HUES48 (cell line): ENCODE data around the gene PTPRD.

Experiments used
- H3K27ac ChIP-seq: one replicate; pipeline ENCODE4 v1.7.0; 2013; ENCODE audit warnings: low read depth, low read length, inconsistent platforms
- H3K27me3 ChIP-seq: 2 replicates; pipeline ENCODE4 v1.6.1; 2013; ENCODE audit warnings: mild to moderate bottlenecking, low read length; ENCODE audit not compliant: control insufficient read depth, insufficient read depth
- H3K36me3 ChIP-seq: 2 replicates; pipeline ENCODE4 v1.6.1; 2013; ENCODE audit warnings: low read length; ENCODE audit not compliant: control insufficient read depth, insufficient read depth
- H3K4me1 ChIP-seq: 2 replicates; pipeline ENCODE4 v1.6.1; 2013; ENCODE audit warnings: mild to moderate bottlenecking, low read length; ENCODE audit not compliant: control insufficient read depth, insufficient read depth
- H3K4me3 ChIP-seq: 2 replicates; pipeline ENCODE4 v1.5.1; 2013; ENCODE audit warnings: mild to moderate bottlenecking, low read depth, low read length
- H3K9ac ChIP-seq: 2 replicates; pipeline ENCODE4 v1.6.1; 2013; ENCODE audit warnings: mild to moderate bottlenecking, low read depth, low read length, moderate library complexity
- H3K9me3 ChIP-seq: 2 replicates; pipeline ENCODE4 v1.6.1; 2013; ENCODE audit warnings: low read length; ENCODE audit not compliant: control insufficient read depth, insufficient read depth

Gene PTPRD

DNA sequence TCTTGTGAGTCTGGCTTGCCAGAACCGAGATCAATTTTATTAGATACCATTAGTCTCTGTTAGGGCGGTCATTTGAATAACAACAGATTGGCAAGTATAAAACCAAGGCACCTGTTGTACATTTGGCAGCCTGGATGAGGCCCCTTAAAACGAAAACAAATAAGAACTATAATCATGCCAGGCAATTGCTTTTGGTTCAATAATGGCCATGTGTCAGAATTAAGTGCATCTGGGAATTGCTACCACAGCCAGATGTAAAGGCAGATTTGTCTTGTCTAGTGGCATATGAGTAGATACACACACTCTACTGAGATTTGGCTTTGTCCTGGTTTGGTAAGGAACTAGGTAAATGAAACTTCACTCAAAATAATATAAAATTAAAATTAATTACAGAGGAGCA is 1767.0 kb downstream of the PTPRD start:
- Histone ChIP-seq H3K4me1 (peaks cover 16% of the 10 kb centered on the region), H3K9ac (no peak overlapping the region), H3K36me3 (no peaks in the 10 kb centered on the region), H3K27me3 (no peaks in the 10 kb centered on the region), H3K9me3 (no peaks in the 10 kb centered on the region), H3K27ac (no peak overlapping the region), H3K4me3 (no peak overlapping the region)

DNA sequence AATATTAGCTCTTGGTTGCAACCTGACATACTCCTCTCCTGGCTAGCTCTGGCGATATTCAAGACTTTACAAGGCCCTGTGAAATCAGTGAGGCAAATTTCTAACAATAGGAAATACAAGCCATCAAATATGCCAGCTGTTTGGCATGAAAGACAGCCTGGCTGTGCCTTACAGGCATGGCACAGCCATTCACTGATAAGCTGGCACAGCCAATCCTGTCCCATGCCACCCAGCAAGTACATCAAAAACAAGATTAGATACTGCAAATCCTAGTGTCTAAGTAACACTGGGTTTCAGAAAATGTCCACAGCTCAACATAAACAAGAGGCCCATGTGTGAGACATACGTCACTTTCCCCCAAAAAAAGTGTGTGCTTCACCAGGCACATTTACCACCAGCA is 1767.4 kb downstream of the PTPRD start:
- no peak overlapping the region for H3K4me3 ChIP-seq
- H3K4me1 ChIP-seq: peaks cover 15% of the 10 kb centered on the region
- no peaks in the 10 kb centered on the region for H3K9me3 ChIP-seq
- no peak overlapping the region for H3K9ac ChIP-seq
- H3K27me3 ChIP-seq: no peaks in the 10 kb centered on the region
- no peaks in the 10 kb centered on the region for H3K36me3 ChIP-seq
- no peak overlapping the region for H3K27ac ChIP-seq

DNA sequence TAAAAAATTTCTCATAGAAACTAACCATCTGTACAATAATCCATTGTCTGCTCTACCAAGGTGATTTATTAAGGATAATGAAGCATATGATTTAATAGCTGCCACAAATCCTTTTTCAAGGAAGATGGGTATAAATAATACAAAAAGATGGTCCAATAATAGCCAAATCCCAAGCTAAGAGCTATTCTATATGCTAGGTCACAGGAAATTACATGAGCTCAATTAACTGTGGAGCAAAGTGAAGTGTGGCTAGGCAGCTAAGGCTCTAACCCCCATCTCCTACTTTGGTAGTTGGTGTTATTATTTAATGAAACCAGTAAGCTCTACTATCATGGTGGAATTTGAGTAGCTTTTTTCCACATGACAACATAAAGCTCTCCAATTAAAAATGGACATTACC is 1768.3 kb downstream of the PTPRD start:
- Histone ChIP-seq H3K9me3 (no peaks in the 10 kb centered on the region), H3K27ac (no peak overlapping the region), H3K9ac (no peak overlapping the region), H3K36me3 (no peaks in the 10 kb centered on the region), H3K4me1 (peaks cover 15% of the 10 kb centered on the region), H3K4me3 (no peak overlapping the region), H3K27me3 (no peaks in the 10 kb centered on the region)

DNA sequence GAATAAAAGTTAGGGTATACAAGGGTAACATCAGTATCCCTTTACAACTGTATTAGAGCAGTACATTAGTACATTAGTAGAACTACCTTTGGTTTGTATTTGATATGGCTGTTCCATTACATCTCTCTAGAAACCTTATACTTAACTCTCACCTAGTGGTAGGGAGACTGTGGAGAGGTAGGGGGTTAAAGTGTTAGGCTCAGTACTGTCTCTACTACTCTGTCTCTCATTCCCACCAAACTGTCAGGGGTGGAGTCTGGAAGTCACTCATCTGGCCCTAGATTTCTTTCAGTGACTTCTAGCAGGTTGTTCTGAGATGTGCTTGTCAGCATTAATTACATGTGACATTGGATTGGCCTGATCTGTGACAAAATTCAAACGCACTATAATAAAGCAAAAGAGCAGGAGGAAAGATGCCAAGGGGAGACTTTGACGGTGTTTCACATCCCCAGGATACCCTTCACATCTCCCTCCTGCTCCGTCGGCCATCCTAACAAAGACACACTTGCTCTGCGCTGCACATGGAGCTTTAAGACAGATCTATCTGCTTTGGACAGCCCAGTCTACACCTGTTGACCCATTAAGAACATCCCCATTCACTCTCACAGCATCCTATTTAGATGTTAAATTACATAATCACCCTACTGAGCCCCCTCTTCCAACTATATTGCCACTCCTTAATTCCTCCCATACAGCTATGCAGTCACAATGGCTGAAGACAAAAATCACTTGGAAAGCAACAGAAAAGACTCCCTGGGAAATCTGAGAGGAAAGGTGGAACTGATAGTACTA is 1770.2 kb downstream of the PTPRD start:
- Histone ChIP-seq H3K9me3 (no peaks in the 10 kb centered on the region), H3K9ac (no peak overlapping the region), H3K4me3 (no peak overlapping the region), H3K27ac (no peak overlapping the region), H3K27me3 (no peaks in the 10 kb centered on the region), H3K4me1 (peaks cover 15% of the 10 kb centered on the region), H3K36me3 (no peaks in the 10 kb centered on the region)

DNA sequence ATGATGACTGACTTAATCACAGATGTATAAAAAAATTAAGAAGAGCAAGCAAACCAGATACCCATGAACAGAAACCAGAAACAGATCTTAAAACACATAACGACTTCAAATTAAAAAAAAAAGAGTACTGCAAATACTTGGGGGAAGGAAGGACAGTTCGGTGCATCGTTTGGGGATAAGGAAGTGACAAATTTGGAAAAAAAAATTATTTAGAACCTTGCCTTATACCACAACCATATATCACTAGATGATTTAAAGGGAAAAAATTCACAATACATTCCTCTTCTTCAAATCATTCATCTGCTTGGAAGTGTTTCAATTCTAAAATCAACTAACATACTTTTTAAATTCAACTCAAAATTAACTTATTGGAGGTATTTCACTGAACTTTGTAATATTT is 1774.7 kb downstream of the PTPRD start:
- Histone ChIP-seq H3K27ac (no peak overlapping the region), H3K27me3 (no peaks in the 10 kb centered on the region), H3K4me3 (no peak overlapping the region), H3K9ac (no peak overlapping the region), H3K9me3 (no peaks in the 10 kb centered on the region), H3K36me3 (no peaks in the 10 kb centered on the region), H3K4me1 (peaks cover 22% of the 10 kb centered on the region)

DNA sequence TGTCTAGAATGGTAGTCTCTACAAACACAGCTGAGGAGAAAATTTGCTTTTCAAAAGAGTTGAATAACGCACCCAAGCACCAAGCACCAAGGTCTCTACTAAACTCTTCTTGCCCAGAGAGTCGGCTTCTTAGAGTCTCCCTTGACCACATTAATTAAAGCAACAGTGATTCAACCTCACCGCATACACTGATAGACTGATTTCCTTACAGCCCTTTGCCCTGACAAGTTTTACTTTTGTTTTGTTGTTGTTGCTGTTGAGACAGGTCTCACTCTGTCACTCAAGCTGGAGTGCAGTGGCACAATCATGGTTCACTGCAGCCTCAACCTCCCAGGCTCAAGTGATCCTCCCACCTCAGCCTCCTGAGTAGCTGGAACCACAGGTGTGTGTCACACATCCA is 1777.5 kb downstream of the PTPRD start:
- Histone ChIP-seq H3K4me1 (peaks cover 19% of the 10 kb centered on the region), H3K27me3 (no peaks in the 10 kb centered on the region), H3K27ac (no peak overlapping the region), H3K9ac (no peak overlapping the region), H3K9me3 (no peaks in the 10 kb centered on the region), H3K36me3 (no peaks in the 10 kb centered on the region), H3K4me3 (no peak overlapping the region)

DNA sequence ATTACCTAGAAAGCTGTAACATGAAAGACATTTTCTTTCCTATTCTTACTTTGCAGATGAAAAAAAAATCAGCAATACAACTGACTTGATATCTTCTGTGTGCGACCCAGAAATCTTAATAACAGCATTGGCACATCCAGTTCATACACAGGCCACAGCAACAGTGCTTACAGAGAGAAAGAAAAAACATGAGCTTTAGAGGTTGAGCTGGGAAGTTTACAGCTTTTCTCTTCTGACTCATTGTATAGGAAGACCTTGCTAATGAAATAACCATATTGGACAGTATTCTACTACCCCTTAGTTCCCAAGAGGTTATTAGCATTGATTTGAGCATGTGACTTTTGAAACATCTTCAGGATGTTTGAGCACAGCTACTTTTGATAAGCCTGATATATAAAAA is 1779.8 kb downstream of the PTPRD start:
- no peak overlapping the region for H3K9ac ChIP-seq
- H3K9me3 ChIP-seq: no peaks in the 10 kb centered on the region
- H3K4me3 ChIP-seq: no peak overlapping the region
- no peaks in the 10 kb centered on the region for H3K36me3 ChIP-seq
- H3K4me1 ChIP-seq: peaks cover 19% of the 10 kb centered on the region
- no peak overlapping the region for H3K27ac ChIP-seq
- H3K27me3 ChIP-seq: no peaks in the 10 kb centered on the region

DNA sequence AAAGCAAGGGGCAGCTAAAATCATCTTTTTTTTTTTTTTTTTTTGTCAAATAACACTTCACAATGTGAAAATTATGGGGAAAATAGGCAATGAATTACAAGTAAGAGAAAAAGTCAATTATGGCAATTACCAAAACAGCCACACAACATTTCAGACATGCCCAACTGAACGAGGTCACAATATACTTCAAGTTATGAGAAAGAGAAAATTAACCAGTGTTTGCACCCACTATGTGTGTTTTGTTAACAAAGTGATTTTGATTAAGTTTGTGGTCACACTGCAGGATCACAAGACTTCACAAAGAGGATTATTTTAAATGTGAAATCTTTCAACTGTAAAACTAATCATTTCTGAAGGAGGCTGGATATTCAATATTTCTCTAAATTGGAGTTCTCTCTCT is 1780.4 kb downstream of the PTPRD start:
- H3K36me3 ChIP-seq: no peaks in the 10 kb centered on the region

DNA sequence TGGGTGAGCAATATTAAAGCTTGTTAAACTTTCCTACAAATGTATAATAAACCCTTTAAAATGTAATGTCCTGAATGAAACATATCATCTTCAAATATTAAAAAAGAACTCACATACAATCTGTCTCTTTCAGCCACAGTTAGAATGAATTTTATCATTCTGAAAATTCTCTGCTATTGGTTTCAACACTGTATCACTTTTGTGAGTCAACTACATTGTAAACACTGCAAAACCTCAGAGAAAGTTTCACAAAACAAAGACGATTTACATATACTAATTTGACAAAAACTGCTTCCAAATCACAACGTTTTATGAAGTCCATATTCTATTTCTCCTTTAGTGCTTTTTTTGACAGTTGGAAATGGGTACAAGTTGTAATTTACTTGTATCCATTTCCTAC is 1781.2 kb downstream of the PTPRD start:
- Histone ChIP-seq H3K9ac (no peak overlapping the region), H3K27ac (no peak overlapping the region), H3K36me3 (no peaks in the 10 kb centered on the region), H3K27me3 (no peaks in the 10 kb centered on the region), H3K4me3 (no peak overlapping the region), H3K9me3 (no peaks in the 10 kb centered on the region), H3K4me1 (peaks cover 19% of the 10 kb centered on the region)

More for the DNA sequence above, 1780.4 kb downstream of the PTPRD start:
- peaks cover 19% of the 10 kb centered on the region for H3K4me1 ChIP-seq
- no peak overlapping the region for H3K9ac ChIP-seq
- no peak overlapping the region for H3K27ac ChIP-seq
- H3K4me3 ChIP-seq: no peak overlapping the region
- H3K27me3 ChIP-seq: no peaks in the 10 kb centered on the region
- H3K9me3 ChIP-seq: no peaks in the 10 kb centered on the region

DNA sequence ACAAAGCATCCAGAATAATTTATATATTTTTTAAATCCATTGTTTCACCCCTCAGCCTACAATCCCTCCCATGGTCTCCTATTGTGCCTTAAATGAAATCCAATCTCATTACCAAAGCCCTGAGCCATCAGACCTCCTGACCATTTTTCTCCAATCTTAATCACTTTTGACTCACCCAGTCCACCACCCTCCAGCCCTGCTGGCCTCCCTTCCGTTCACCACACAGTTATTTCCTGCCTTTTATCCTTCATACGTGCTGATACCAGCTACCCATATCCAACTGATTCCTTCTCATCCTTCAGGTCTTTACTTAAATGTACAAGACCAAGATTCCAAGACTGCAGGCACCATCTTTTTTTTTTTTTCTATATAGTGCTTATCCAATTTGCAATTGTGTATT is 1786.5 kb downstream of the PTPRD start:
- Histone ChIP-seq H3K9me3 (no peaks in the 10 kb centered on the region), H3K9ac (no peak overlapping the region), H3K4me3 (no peak overlapping the region), H3K27me3 (no peaks in the 10 kb centered on the region), H3K27ac (no peak overlapping the region), H3K36me3 (no peaks in the 10 kb centered on the region), H3K4me1 (peaks cover 28% of the 10 kb centered on the region)

DNA sequence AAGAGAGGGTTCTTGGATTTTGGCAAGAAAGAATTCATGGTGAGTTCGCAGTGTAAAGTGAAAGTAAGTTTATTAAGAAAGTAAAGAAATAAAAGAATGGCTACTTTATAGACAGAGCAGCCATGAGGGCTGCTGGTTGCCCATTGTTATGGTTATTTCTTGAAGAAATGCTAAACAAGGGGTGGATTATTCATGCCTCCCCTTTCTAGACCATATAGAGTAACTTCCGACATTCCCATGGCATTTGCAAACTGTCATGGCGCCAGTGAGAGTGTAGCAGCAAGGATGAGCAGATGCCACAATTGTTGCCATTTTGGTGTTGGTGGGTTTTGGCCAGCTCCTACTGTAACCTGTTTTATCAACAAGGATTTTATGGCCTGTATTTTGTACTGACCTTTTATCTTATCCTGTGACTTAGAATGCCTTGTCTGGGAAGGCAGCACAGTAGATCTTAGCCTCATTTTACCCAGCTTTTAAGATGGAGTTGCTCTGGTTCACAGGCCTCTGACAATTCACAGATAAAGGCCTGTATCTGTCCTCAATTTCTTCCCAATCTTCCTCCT is 1787.1 kb downstream of the PTPRD start:
- no peaks in the 10 kb centered on the region for H3K9me3 ChIP-seq
- H3K9ac ChIP-seq: no peak overlapping the region
- H3K4me3 ChIP-seq: no peak overlapping the region
- H3K4me1 ChIP-seq: peaks cover 25% of the 10 kb centered on the region
- no peaks in the 10 kb centered on the region for H3K27me3 ChIP-seq
- H3K36me3 ChIP-seq: no peaks in the 10 kb centered on the region
- H3K27ac ChIP-seq: peak overlapping the region; percentile 56
